ENCODE measurements around the gene CBX7. TPM values are rescaled to one million over a fixed set of nuclear protein-coding genes. Genes with fewer than 3 reads are reported as not detected.

CBX7 gene
- polyA plus RNA-seq, 4 donors, result 7.6 to 8.9 (median 8.7) TPM

DNA sequence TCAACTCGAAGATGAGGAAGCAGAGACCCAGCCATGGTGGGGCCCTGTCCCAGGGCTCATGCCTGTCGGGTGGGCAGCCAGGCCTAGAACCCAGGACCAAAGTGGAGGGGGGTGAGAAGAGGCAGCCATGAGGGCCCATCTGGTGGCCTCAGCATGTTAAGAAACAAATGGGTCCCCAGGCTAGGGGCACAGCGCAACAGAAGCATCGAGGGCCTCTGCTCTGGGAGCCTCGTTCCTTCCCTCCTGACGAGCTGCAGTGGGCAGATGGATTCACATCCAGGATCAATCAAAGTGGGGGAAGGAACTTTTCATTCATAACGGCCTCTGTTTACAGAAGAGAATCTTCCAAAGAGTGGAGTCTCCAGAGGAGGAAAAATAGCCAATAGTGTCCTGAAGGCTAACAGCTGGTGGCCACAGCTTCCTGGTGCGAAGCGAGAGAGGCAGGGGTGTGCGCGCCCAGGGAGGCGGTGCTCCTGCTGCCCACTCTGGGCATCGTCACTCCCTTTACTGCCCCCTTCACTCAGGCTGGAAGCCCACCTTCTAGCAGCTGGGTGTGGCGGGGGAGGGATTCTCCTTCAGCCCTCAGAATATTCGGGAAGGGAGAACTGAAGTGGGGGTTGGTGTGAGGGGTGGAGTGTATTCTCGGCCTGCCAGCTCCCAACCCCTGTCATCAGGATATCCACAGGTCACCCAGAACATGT is 4.3 kb downstream of the CBX7 start:
- DNase-seq (ENCODE audit: low read depth in 4 of 4, low spot score in 3 of 4), result no peak

DNA sequence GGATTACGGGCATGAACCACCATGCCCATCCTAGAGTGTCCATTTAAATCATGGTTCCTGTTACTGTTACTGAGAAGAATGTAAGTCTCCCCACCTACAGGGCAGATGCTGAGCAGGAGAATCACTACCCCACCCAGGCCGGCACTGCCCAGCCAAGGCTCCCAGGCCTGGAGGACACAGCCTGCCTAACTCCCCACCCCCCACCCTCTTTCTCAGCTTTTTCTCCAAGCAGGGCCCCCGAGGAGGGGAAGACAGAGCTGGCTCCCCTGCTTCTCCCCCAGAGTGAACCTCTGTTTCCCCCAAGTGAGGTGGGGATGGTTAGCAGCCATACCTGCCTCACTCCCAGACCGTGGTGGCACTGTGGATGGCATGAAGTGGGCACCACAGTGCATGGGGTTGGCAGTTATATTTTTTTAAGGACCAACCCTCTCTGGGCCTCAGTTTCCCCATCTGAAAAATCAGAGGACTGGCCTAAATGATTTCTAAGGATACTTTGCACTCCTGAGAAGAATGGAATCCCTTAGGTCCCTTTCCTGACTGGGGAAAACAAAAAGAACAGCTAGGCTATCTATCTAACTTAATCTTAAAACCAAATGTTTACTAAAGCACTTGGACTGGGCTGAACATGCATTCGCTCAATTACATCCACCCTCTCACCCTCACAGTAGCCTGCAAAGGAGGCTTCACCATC is 5.0 kb downstream of the CBX7 start:
- no peak for DNase-seq (ENCODE audit: low read depth in 4 of 4, low spot score in 3 of 4)

DNA sequence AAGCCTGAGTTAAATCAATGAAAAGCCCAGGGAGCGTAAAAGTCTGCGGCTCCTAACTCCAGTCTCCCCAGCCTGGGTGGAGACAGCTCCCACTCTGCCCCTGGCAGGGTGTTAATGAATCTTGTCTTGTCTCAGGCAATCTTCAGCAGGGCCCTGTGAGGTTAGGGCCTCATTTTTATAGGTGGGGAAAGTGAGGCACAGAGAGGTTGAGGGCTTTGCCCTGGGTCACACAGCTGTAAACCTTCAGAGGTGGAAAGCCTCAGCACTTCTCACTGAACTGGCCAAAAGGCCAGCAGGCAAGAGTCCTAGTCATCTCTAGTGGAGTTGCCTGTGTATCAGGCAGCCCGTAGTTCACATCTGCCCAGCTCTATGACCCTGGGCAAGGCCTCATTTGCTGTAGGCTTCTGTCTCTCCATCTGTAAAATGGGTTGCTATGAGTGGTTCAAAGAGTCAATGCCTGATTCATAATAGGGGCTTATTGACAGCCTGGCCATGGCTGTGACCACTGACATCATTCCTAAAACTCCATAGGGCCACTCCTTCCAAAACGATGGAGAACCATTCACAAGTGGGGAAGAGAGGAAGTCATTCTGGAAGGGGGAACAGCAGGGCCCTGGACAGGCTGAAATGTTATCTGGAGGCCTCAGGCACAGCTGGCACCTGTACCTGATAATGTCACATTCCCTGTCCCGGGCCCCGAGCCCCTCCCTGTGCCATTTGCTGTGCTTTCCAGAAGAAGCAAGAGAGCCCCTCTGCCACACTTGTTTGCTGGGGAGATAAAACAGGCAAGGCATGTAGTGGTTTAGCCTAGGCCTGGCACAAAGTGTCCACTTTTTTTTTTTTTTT is 6.0 kb downstream of the CBX7 start:
- DNase-seq (ENCODE audit: low read depth in 4 of 4, low spot score in 3 of 4), result no peak

DNA sequence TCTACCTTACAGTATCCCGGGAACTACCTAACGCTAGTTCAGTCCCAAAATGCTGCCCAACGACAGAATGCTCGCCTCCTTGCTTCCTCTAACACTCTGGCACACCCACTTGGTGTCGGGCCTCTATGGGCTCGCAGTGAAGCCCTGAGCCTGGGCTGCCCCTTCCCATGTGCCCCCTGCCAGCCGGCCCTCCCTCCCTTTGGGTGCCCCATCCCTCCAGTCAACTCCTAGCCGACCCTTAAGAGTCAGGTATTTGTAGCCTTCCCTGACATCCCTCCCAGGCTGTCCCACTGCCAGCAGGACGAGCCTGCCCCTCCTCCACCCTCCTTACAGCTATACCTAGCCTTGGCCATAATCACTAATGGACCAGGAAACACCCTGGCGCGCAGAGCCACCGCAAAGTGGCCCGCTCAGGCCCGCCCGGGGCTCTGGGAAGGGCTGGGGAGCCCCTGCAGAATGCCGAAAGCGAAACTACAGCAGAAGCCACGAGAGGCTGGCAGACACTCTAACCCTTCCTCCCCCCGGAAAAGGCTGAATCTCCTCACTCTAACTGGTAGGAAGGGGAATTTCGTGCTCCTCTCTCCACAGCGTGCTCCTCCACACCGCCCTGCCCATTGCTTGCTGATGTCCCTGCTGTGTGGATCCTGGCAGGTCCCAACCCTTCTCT is 8.2 kb downstream of the CBX7 start:
- no peak for DNase-seq (ENCODE audit: low read depth in 4 of 4, low spot score in 3 of 4)

DNA sequence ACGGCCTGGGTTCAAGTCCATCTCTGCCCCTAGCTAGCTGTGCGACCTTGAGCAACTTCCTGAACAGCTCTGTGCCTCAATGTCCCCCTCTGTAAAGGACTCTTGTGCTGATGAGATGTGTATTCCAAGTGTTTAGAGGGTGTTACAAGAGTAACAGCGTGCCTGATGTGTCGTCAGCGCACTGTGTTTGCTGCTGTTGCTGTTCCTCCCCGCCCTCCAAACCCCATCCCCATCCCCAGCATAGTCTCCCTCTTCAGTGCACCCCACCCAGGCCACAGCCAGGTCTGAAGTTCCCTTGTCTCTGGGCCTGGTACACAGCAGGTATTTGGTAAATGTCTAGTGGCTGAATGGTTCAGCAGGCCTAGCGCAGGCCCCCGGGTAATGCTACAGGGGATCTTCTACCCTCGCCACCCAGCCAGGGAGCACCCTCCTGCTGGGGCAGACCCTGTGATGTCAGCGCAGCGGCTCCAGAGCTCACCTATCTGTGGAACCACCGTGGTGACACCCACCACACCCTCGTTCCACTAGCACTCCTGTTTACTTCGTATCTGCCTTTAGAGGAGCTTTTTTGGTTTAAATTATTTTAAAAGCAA is 10.3 kb downstream of the CBX7 start:
- no peak for DNase-seq (ENCODE audit: low read depth in 4 of 4, low spot score in 3 of 4)

DNA sequence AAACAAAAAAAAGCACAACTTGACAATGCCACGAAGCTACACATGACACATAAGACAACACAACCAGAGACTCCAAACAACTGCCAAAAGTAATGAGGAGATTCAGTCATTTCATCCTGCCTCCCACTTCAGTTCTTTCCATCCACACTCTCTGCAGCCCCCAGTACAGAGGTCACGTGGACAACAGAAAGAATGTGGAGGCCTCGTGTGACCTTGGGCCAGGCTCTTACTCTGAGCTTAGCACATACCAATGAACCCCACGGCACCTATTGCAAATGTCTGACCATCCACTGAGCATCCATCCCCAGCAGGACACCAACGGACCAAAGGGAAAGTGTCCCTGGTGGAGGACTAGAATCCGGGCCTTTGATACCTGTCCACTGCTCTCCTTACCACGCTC is 12.5 kb downstream of the CBX7 start:
- no peak for DNase-seq (ENCODE audit: low read depth in 4 of 4, low spot score in 3 of 4)

DNA sequence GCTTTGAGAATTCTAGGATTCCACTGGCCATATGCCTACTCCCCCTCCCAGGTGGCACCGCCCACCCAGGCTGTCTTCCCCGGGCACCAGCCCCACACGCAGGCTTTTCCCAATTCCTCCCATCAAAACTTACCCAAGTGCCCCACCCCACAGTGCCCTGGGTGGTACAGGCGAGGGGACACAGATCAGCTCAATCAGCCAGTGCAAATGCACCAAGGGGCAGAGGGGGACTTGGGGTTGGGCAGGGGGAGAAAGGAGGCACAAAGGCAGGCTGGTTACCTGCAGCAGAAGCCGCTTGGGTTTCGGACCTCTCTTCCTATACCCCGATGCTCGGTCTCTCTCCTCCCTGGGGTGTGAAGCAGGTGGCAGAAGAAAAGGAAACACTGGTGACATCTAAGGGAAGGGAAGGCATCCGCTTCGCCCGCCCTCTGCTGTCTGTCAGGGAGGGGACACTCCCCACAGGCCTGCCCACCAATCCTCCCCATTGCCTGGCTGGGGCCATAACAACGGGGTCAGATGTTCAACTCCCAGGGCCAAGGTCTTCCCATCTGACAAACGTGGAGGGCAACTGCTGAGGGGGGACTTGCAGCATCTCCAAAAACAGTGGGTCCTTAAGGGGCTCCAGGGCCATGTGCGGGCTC is 14.0 kb downstream of the CBX7 start:
- no peak for DNase-seq (ENCODE audit: low read depth in 4 of 4, low spot score in 3 of 4)

DNA sequence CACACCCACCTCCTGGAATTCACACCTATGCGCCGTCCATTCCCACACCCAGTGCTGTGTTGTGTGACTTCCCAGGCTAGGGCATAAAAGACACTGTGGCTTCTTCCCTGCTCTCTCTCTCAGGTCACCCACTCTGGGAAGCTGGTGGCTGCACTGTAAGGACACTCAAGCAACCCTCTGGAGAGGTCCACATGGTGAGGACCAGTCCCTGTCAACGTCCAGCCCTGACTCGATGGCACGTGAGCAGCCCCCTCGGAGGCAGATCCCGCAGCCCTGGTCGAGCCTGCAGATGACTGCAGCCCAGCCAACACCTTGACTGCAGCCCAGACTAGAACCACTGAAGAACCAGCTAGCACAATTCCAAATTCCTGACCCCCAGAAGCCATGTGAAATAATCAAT is 16.2 kb downstream of the CBX7 start:
- DNase-seq (ENCODE audit: low read depth in 4 of 4, low spot score in 3 of 4), result no peak

DNA sequence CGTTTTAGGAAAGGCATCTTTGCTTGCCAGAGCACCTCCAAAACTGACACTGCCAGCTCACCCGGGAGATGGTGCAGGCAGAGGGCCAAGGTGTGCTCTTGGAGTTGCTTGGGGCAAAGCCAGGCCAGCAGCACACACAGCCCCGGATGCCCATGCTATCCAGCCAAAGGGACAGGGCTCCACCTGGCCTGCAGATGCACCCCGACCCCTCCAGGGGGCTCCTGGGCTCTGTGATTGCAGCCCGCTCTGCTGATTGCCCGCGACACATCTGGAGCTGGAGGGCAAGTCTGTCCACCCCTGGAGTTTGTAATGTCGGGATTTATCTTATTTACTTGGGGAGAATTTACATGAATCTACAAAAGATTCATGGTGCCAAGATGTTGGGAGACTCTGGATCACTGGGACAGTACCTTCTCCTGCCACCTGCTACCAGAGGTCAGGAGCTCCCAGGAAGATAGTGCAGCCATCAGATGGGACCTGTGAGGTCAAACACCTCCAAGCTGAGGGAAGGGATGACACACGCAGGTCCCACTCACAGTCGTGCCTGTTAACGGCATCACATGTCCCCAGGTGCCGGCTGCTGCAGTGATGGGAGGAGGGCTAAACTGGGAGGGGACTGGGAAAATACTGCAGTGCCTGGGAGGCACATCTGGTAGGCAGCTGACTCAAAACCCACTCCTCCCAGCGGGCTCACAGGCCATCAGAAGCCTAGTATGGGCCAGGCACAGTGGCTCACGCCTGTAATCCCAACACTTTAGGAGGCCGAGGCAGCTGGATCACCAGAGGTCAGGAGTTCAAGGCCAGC is 17.2 kb downstream of the CBX7 start:
- DNase-seq (ENCODE audit: low read depth in 4 of 4, low spot score in 3 of 4), result no peak

DNA sequence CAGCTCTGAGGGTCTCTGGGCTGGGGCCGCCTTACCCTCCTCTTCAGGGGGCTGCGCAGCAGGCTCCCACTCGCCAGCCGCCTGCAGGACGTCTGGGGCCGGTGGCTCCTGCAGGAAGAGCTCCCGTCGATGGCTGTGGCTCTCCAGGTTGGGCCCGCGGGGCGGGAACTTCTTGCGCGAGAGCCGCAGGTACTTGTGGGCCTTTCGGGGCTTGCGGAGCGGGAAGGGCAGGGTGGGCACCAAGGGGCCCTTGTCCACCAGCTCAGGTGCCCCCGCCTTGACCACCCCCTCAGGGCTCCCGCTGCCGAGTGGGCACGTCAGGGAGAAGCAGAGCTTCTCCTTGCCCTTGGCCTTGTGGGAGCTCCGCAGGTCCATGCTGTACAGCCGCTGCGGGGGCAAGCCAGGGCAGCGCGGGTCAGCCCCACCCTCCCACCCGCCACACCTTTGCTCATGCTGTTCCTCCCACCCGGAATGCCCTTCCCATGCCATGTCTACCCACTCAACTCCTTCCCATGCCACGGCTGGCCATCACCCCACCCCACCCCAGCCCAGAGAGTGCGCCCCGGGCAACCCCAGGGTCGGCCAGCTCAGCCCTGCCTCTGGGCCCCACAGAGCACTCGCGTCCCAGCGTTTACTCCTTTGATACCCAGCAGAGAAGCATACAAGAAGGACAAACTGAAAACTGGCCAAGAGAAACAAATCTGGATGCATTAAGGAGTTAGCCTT is 18.0 kb downstream of the CBX7 start:
- DNase-seq (ENCODE audit: low read depth in 4 of 4, low spot score in 3 of 4), result no peak

DNA sequence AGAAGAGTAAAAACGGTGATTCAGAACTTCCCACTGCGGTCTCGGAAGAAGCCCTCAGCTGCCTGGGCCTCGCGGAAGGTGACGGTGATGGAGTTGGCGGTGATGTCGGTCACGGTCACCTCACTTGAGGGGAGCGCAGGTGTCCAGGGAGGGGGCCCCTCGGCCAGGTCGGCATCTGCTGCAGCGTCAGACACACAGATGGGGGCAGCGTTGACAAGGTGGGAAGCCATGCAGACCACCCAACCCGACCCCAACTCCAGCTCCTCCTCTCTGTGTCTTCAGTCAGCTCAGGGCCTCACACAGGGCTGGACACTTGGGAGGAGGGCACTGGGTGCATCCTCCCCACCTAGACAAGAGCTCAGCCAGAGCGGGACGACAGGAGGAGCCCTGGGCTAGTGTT is 18.6 kb downstream of the CBX7 start:
- DNase-seq (ENCODE audit: low read depth in 4 of 4, low spot score in 3 of 4), result no peak

DNA sequence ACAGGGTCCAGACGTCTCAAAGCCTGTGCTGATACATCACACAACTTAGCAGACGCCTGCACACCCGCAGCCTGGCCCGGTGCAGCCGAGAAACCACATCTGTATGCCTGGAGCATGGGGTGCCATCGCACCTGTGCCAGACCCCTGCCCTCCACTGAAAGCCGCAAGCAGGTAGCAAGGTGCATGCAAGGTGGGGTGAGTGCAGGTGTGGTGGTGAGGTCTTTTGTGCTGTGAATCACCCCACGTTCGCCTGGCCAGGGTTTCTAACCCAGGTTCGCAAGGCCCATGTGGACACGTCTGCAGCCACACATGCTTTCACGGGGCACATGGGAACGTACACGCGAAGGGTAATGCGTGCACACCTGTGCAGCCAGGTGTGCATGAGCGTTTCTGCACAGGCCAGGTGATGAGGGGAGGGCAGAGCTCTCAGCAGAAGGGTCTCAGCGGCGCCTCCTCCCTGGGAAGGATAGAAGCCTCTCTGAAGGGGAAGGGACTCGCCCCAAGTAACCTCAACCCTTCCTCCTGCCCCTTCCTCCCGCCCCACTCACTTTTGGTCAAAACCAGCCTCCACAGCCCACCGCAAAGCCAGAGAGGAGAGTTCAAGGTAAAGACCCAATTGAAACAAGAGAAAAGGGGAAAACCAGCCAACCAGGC is 19.5 kb downstream of the CBX7 start:
- no peak for DNase-seq (ENCODE audit: low read depth in 4 of 4, low spot score in 3 of 4)

DNA sequence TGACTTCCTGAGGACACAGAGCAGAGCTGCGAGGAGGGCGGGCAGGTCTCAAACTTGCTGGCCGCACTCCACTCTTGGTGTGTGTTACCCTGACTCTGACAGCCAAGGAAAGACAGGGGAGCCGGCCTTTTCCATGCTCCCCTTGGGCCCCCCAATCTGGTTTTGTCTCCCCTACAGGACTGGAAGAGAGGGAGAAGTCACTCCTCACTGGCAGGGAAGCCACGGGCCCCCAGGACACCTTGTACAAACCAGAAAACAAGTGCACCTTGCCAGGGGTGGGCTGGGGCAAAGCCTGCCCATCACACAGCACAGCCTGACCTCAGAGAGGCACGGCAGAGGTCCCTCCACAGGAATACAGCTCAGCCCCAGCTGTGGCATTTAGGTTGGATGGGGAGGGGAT is 20.2 kb downstream of the CBX7 start:
- no peak for DNase-seq (ENCODE audit: low read depth in 4 of 4, low spot score in 3 of 4)

DNA sequence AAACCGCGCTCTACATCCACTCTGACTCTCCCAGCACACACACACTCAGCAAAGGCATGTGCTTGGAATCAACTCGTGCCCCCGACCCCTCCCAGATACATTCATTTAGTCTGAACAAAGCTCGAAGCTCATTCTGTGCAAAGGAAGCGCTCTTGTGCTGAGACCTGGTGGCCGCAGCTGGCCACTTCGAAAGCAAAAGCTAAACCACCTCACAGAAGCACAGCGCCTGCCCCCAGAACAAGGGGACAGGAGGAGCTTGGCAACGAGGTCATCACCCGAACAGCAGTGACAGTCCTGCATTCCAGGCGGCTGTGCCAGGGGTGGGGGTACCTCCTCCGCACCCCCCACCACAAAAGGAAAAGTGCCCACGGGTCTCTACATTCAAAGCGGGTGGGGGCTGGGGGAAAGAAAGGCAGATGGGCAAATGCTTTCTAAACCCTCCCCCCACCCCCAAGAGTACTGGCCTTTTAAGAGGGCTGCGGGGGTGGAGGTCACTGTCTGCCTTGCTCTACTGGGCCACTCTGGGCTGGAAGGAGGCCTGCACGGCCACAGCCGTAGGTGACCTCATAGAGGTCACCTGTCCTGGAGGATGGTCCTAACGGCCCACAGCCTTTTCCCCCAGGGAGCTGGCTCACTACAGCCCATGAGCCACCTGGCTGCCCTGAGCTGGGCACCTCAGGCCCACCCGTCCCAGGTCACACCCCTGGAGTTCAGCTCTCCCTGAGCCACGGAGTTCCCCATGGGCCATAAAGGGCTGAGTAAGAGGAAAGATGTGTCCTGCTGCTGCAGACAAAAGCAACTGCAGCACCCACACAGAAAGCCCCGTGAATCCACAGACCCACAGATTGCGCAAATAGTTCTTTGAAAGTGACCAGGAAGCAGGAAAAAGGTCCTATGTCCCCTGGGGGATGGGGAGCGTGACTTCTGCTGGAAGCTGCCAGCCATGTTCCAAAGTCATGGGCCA is 21.3 kb downstream of the CBX7 start:
- no peak for DNase-seq (ENCODE audit: low read depth in 4 of 4, low spot score in 3 of 4)

DNA sequence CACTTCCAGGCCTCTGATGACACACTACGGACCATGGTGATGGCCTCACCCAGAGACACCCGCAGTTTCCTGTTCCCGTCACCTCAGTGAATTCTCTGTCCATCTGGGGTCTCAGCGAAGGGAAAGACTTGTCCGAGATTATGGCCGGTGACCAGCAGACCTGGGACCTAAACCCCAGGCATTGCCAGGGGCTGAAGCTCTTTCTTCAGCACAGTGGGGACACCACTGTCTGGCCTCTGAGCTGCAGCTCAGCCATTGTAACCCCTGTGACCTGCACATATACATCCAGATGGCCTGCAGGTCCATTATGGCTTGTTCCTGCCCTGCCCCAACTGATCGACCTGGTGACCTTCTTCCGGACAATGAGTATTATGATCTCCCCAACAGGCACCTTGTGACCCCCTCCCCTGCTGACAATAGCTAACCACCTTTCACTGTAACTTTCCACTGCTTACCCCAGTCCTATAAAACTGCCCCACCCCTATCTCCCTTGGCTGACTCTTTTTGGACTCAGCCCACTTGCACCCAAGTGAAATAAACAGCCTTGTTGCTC is 22.3 kb downstream of the CBX7 start:
- DNase-seq (ENCODE audit: low read depth in 4 of 4, low spot score in 3 of 4), result no peak

DNA sequence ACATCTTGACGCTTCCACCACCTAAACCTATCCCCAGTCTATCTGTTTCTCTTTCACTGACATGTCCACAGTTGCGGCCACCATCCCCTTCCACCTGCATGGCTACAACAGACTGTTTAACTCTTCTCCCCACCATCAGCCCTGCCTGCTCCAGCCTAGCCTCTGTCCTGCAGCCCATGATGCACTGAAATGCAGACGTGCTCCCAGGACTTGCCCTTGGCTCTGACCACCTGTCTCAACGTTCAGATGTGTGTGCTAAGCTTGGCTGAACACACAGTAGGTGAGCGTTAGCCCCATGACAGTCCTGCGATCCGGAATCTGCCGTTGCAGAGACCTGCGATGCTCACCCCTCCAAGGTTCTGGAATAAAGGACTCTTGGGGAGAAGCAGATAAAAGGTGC is 22.7 kb downstream of the CBX7 start:
- no peak for DNase-seq (ENCODE audit: low read depth in 4 of 4, low spot score in 3 of 4)

DNA sequence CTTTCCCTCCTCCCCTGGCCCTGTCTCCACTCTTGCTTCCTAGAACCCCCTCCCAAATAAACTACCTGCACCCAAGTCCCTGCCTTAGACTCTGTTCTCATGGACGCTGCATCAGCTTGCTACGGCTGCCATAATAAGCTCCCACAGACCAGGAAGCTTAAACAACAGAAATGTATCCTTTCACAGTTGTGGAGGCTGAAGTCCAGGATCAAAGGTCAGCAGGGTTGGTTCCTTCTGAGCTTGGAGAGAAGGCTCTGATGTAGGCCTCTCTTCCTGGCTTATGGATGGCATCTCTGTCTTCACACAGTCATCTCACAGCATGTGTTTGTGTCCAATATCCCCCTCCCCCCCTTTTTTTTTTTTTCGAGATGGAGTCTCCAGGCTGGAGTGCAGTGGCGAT is 23.4 kb downstream of the CBX7 start:
- no peak for DNase-seq (ENCODE audit: low read depth in 4 of 4, low spot score in 3 of 4)
